GM12878 (cell line): ENCODE data around the gene LGI4. TPM values are rescaled to one million over a fixed set of nuclear protein-coding genes. Genes with fewer than 3 reads are reported as not detected.

Experiments used
- ATAC-seq: fragments of 200-7000 bp; cut with Tn5 transposase; 3 replicates; pipeline ENCODE4 v1.9.1; 2020; ENCODE audit warnings: mild to moderate bottlenecking, moderate library complexity
- BruUV-seq: library from RNA; stranded (reverse); fragments of 400-500 nt; replicated peaks from 2 replicates; lab custom pipeline; 2021; lab: Mats Ljungman, UMichigan
- CTCF ChIA-PET: fragments of 300-600 bp; sonication (Branson Sonifier 250); formaldehyde crosslinking; extraction: SDS; loops from one replicate; lab custom pipeline; 2021; ENCODE audit warnings: inconsistent platforms; lab: Yijun Ruan, JAX
- POLR2A ChIA-PET: fragments of 350-600 bp; formaldehyde crosslinking; extraction: SDS; loops from one replicate; lab custom pipeline; 2021; ENCODE audit warnings: inconsistent platforms; lab: Charles Lee
- RAD21 ChIA-PET: fragments of 300-600 bp; sonication (Branson Sonifier 250); formaldehyde crosslinking; loops from one replicate; lab custom pipeline; 2023; ENCODE audit warnings: antibody characterized with exemption; ENCODE audit not compliant: unreplicated experiment; lab: Charles Lee
- SMC1A ChIA-PET: fragments of 300-600 bp; sonication (Branson Sonifier 250); formaldehyde crosslinking; loops from one replicate; lab custom pipeline; 2023; ENCODE audit not compliant: unreplicated experiment, uncharacterized antibody; lab: Charles Lee
- DNase-seq: peaks from one replicate; pipeline ENCODE4 v3.0.0-alpha.2; 2011; ENCODE audit warnings: low read depth, low spot score
- FAIRE-seq: peaks from 3 replicates; lab custom pipeline; 2011; peaks lifted over from hg19 to GRCh38; lab: Jason Lieb, UNC
- H2AFZ ChIP-seq: 2 replicates; pipeline ENCODE4 v1.6.0; 2011; ENCODE audit warnings: low read depth, low read length, control low read depth; ENCODE audit not compliant: control insufficient read depth
- H3K27ac ChIP-seq: 2 replicates; pipeline ENCODE4 v1.5.1; 2011; ENCODE audit warnings: control low read depth; ENCODE audit not compliant: control insufficient read depth, insufficient read depth
- H3K27me3 ChIP-seq, 2 experiments: replicated peaks in 1 of 2; 2 replicates each; pipeline versions ENCODE4 v1.6.0 to v1.6.1; 2011; ENCODE audit warnings: low read length in 1 of 2; ENCODE audit not compliant: control insufficient read depth in 2 of 2, insufficient read depth in 2 of 2
- H3K36me3 ChIP-seq, 2 experiments: 2 replicates each; pipeline ENCODE4 v1.5.1; 2011; ENCODE audit warnings: low read length in 1 of 2; ENCODE audit not compliant: control insufficient read depth in 2 of 2, insufficient read depth in 2 of 2
- H3K4me1 ChIP-seq: 2 replicates; pipeline ENCODE4 v1.6.1; 2011; ENCODE audit warnings: mild to moderate bottlenecking, low read length, moderate library complexity, mixed read lengths; ENCODE audit not compliant: control insufficient read depth, insufficient read depth
- H3K4me2 ChIP-seq: 2 replicates; pipeline ENCODE4 v1.6.0; 2011; ENCODE audit warnings: control low read depth; ENCODE audit not compliant: control insufficient read depth, insufficient read depth
- H3K4me3 ChIP-seq: fragments of 200-600 bp; sonication (generic); 2 replicates; pipeline ENCODE4 v1.5.1; 2016
- H3K79me2 ChIP-seq: 2 replicates; pipeline ENCODE4 v1.6.0; 2011; ENCODE audit warnings: low read length; ENCODE audit not compliant: control insufficient read depth, insufficient read depth
- H3K9ac ChIP-seq: 2 replicates; pipeline ENCODE4 v1.8.0; 2011; ENCODE audit warnings: low read length, control low read depth, mixed read lengths; ENCODE audit not compliant: control insufficient read depth, insufficient read depth
- H3K9me3 ChIP-seq: replicated peaks from 3 replicates; pipeline ENCODE4 v1.5.1; 2011; ENCODE audit warnings: mild to moderate bottlenecking, low read length; ENCODE audit not compliant: control insufficient read depth, insufficient read depth
- H4K20me1 ChIP-seq: 2 replicates; pipeline ENCODE4 v1.6.0; 2011; ENCODE audit not compliant: control insufficient read depth, insufficient read depth
- NFYB ChIP-seq: IDR thresholded peaks from 2 replicates; pipeline ENCODE4 v1.6.1; 2011; ENCODE audit warnings: low read depth, mild to moderate bottlenecking, low read length, improper control_type of control experiment, moderate library complexity; ENCODE audit not compliant: insufficient read depth
- WGBS: methylation state at CpG from one replicate; pipeline ENCODE4 v1.1.6; 2016; ENCODE audit warnings: low lambda C conversion rate; ENCODE audit not compliant: insufficient replicate concordance, insufficient coverage; ENCODE audit errors: missing lambda C conversion rate; 5-methylcytosine and 5-hydroxymethylcytosine counted together
- in situ Hi-C: fragments of 300-500 bp; cut with MboI; formaldehyde crosslinking; loops from 9 replicates; pipeline ENCODE4 v1.14.3; 2018; ENCODE audit warnings: mixed read lengths
- intact Hi-C: fragments of 100-400 bp; cut with micrococcal nuclease; formaldehyde crosslinking; loops from one replicate; pipeline ENCODE4 v1.14.2; 2022; ENCODE audit not compliant: unreplicated experiment
- polyA plus RNA-seq, 11 experiments: library from polyadenylated mRNA; depleted of rRNA in 4 of 11; unstranded in 6 of 11; stranded (reverse) in 5 of 11; fragments of >200 nt; fragmentation: Nextera tagmentation in 4 of 11; fragmentation: Illumina TruSeq in 1 of 11; extraction: Ambion mirVana in 4 of 11; extraction: Trizol in 1 of 11; gene quantifications; 1 replicate in 1 of 11; 2 replicates in 10 of 11; pipeline versions ENCODE4 v1.2.1 to v1.2.3, GENCODE V29; 2011 to 2016; ENCODE audit warnings: inconsistent platforms in 2 of 11, missing spikeins in 2 of 11, low read depth in 1 of 11
- total RNA-seq, 4 experiments: library from RNA; depleted of rRNA in 3 of 4; stranded (reverse); fragments of >200 nt in 3 of 4; fragmentation: Illumina TruSeq in 1 of 4; extraction: Trizol in 1 of 4; gene quantifications; 2 replicates each; pipeline versions ENCODE4 v1.2.1 to v1.2.3, GENCODE V29; 2013 to 2021
- TF ChIP-seq, protein P1 (sequence below): fragments of 450-650 bp; formaldehyde crosslinking; IDR thresholded peaks from 2 replicates; pipeline ENCODE4 v1.4.0; 2022; ENCODE audit warnings: mild to moderate bottlenecking, moderate library complexity

Gene LGI4
- total and polyA plus RNA-seq, 10 of the 15 experiments (the other 5 are each of a cell fraction or from before 2014, with no cell fraction given): 0.11 TPM; not detected in 9

DNA sequence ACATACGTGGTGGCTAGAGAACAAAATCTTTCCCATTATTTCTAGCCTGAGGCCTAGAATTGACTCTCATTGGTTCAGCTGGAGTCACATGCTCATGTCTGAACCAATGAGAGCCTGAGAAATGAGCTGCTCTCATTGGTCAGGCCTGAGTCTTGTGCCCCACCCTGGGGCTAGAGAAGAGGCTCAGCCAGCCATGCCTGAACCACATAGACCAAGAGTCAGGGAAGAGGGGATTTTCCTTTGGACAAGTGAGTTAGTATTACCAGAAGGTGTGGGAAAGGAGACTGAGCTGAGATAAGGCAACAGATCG is 26.5 kb upstream of the LGI4 start:
- WGBS: 69% methylated on average over 2 of the region's 2 CpGs
- intact Hi-C loops: no loop called here
- H3K79me2 ChIP-seq: peaks cover 3% of the 10 kb centered on the region
- ChIA-PET RAD21 (interaction anchor here (0.7 to 1.3 kb wide), 2 partner anchors 19 to 44 kb away, joined by 3 to 4 read pairs; no protein-coding TSS in a partner anchor), SMC1A (interaction anchor here (0.7 to 1.7 kb wide), 5 partner anchors 21 to 53 kb away, joined by 3 to 6 read pairs (median 3); no protein-coding TSS in a partner anchor), POLR2A (interaction anchor here (1.0 to 1.6 kb wide), 2 partner anchors 45 to 361 kb away, joined by 3 to 6 read pairs; no protein-coding TSS in a partner anchor), CTCF (interaction anchor here (1.5 to 3.7 kb wide), 3 partner anchors 10 to 45 kb away, joined by 3 to 19 read pairs (median 7); no protein-coding TSS in a partner anchor)
- H2AFZ ChIP-seq: no peak overlapping the region
- peaks cover 36% of the 10 kb centered on the region for H3K9me3 ChIP-seq
- no peak overlapping the region for H3K4me2 ChIP-seq
- no peak overlapping the region for H3K4me3 ChIP-seq
- H3K27me3 ChIP-seq: no peaks in the 10 kb centered on the region
- peaks cover 4% of the 10 kb centered on the region; the same call in 1 of the 2 replicates for H3K4me1 ChIP-seq
- H3K9ac ChIP-seq: no peak overlapping the region
- FAIRE-seq (no peak), DNase-seq (no peak)
- TF ChIP-seq NFYB: peak; percentile 68
- TF ChIP-seq, protein P1, sequence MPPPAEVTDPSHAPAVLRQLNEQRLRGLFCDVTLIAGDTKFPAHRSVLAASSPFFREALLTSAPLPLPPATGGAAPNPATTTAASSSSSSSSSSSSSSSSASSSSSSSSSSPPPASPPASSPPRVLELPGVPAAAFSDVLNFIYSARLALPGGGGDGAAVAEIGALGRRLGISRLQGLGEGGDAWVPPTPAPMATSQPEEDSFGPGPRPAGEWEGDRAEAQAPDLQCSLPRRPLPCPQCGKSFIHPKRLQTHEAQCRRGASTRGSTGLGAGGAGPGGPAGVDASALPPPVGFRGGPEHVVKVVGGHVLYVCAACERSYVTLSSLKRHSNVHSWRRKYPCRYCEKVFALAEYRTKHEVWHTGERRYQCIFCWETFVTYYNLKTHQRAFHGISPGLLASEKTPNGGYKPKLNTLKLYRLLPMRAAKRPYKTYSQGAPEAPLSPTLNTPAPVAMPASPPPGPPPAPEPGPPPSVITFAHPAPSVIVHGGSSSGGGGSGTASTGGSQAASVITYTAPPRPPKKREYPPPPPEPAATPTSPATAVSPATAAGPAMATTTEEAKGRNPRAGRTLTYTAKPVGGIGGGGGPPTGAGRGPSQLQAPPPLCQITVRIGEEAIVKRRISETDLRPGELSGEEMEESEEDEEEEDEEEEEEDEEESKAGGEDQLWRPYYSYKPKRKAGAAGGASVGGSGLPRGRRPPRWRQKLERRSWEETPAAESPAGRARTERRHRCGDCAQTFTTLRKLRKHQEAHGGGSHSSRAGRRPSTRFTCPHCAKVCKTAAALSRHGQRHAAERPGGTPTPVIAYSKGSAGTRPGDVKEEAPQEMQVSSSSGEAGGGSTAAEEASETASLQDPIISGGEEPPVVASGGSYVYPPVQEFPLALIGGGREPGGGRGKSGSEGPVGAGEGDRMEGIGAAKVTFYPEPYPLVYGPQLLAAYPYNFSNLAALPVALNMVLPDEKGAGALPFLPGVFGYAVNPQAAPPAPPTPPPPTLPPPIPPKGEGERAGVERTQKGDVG (CRISPR knock-in tag): no peak
- TF ChIP-seq, all 136 proteins: peak for 1
- BruUV-seq: TSS peak; percentile 16
- H3K36me3 ChIP-seq: peaks cover 24 to 56% of the 10 kb centered on the region in 2 experiments
- in situ Hi-C loops: no loop called here
- H4K20me1 ChIP-seq: no peaks in the 10 kb centered on the region
- ATAC-seq: peak; percentile 43; the same call in 2 of the 3 replicates
- no peak overlapping the region for H3K27ac ChIP-seq
